Fibroblast of skin of scalp (primary cell): Measurements from ENCODE around the gene SPOCK3.

ENCODE experiments used
- DNase-seq: peaks from one replicate; pipeline ENCODE4 v3.0.0-alpha.2; 2013

SPOCK3 gene

GRCh38 chr4:167176723-167177367 lies 57.4 kb downstream of the SPOCK3 start:
- no peak for DNase-seq

DNA sequence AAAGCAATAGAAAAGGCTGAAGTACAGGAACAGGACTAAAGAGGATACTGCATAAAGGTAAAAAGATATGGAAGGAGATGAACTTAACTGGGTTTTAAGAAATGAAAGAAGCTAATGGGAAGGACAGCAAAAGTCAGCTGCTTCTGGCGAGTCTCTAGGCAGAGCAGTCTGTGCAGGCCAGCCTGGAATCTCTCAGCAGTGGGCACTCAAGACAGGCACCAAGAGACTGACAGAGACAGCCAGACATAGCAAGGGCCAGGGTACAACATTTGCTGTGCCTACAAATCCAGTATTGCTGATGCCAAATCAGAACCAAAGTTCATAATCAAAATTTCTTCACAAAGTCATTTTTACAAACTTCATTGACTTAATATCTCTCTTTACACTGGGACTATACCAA lies 62.4 kb downstream of the SPOCK3 start:
- no peak for DNase-seq

GRCh38 chr4:167168611-167169010 lies 65.7 kb downstream of the SPOCK3 start:
- no peak for DNase-seq

- DNase-seq: no peak
Observed at GRCh38 chr4:167150587-167150986, 83.7 kb downstream of the SPOCK3 start.

GRCh38 chr4:167144605-167145004 lies 89.7 kb downstream of the SPOCK3 start:
- no peak for DNase-seq

DNA sequence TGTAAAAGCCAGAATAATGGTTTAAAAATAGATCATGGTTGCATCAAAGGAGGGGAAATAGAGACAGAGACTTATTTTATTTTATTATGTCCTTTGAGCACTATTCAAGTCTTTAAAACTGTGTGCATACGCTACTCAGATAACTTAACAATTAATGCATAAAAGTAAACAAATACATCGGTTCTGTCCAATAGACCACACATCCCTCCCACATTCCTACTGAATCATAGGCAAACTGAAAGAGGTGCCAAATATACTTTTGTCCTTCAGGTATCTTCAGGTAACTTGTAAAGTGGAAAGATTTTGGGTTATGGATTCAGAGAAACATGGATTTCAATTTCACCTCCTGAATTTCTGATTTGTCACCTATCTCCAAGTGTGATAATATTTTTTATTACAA lies 91.3 kb downstream of the SPOCK3 start:
- DNase-seq: no peak

DNA sequence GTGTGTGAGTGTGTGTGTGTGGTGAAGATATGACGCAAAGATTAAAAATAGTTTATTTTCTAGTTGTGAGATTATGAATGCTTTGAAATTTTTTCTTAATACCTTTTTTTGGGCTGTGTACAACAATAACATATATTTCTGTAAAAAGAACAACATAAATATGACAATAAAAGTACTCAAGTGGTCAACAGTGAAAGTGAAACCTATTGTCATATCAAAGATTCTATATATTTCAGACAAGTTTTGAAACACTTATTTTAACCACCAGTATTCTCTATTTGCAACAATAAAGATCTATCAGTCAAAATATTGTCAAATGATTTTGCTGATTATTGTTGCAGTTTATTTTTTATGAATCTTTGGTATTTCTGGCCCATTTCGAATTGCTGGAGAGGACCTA lies 98.0 kb downstream of the SPOCK3 start:
- no peak for DNase-seq

GRCh38 chr4:167129146-167129545 lies 105.1 kb downstream of the SPOCK3 start:
- DNase-seq: no peak

- DNase-seq: no peak
Observed at GRCh38 chr4:167119392-167119791, 114.9 kb downstream of the SPOCK3 start.

GRCh38 chr4:167117273-167117672 lies 117.0 kb downstream of the SPOCK3 start:
- no peak for DNase-seq

- DNase-seq: no peak
Observed at GRCh38 chr4:167114416-167114971, 119.8 kb downstream of the SPOCK3 start.

DNA sequence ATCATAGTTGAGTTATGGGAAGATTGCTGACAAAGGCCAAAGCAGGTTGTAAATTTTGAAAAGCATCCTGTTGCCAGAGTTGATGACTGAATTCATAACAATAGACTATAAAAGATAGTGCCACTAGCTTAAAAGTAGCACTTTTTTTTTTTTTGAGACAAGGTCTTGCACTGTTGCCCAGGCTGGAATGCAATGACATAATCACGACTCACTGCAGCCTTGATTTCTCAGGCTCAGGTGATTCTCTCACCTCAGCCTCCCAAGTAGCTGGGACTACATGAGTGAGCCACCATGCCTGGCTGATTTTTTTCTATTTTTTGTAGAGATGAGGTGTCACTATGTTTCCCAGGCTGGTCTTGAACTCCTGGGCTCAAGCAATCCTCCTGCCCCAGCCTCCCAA lies 122.7 kb downstream of the SPOCK3 start:
- DNase-seq: no peak

DNA sequence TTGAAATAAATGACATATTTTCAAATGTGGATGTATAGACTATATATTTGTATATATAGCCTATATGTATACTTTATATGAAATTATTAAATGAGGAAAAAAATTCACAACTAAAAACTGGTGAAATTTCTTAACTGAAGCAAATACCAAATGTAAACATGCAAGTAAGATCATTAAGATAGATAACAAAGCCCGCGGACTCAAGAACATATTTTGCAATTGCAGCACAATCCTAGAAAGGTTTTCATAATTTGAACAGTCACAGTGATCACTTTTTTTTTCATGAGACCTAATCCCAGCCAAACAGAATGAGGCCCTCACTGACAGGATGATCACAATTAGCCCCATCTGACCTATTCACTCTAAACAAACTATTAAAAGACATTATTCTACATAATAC lies 123.2 kb downstream of the SPOCK3 start:
- no peak for DNase-seq

- DNase-seq: no peak
Observed at GRCh38 chr4:167109859-167110258, 124.4 kb downstream of the SPOCK3 start.

- DNase-seq: no peak
Observed at GRCh38 chr4:167105857-167106256, 128.4 kb downstream of the SPOCK3 start.

- DNase-seq: no peak
Observed at GRCh38 chr4:167102475-167102874, 131.8 kb downstream of the SPOCK3 start.

DNA sequence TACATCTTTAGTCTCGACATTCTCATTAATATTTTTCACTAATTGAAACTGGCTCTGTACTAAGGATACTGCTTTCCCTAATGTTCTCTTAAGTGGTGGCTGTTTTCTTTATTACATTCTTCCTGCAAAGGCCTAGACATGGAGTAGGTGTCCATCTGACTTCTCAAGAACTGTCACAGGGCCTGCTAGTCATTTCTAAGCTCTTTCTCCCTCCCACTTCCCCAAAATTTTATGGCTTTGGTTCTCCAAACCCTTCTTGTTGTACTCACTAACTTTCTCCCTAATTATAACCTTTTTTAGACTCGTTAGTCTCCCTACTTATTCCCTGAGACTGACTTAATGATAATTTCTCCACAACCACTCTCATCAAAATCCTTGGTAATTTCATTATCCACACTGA lies 133.3 kb downstream of the SPOCK3 start:
- DNase-seq: no peak

- DNase-seq: no peak
Observed at GRCh38 chr4:167100120-167100519, 134.2 kb downstream of the SPOCK3 start.

DNA sequence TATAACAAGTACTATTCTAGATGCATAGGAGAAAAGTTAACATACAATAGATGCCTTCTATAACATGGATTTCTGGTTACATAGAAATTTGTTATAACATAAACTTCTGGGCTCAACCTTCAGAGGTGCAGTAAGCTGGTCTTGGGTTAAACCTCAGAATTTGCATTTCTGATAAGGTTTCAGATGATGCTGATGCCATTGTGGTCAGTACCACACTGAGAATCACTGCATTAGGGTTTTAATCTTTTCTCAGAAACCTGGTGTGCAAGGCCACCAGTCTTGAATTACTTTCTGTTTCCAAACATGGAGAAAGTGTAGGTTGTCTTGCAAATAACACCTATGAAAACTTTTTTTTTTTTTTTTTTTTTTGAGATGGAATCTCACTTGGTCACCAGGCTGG lies 146.2 kb downstream of the SPOCK3 start:
- no peak for DNase-seq

- no peak for DNase-seq
Observed at GRCh38 chr4:167084321-167084720, 150.0 kb downstream of the SPOCK3 start.

DNA sequence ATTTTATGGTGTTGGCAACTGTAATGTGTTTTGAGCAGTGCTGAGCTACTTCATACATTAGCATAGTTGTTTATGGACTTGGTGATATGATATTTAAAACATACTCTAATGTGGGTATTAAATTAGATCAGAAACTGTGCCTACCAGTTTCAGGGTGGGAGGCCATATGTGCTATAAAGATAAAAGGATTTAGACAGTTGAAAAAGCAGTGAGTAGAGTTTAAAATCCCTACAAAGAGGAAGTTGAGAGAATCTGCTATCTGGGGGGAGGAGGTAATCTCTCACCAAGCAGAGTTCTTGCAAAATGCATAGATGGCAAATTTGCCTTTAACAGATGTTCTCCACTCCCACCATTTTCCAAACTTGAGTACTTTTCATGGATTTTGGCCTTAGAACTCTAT lies 154.5 kb downstream of the SPOCK3 start:
- no peak for DNase-seq

- DNase-seq: no peak
Observed at GRCh38 chr4:167052631-167053091, 181.6 kb downstream of the SPOCK3 start.

DNA sequence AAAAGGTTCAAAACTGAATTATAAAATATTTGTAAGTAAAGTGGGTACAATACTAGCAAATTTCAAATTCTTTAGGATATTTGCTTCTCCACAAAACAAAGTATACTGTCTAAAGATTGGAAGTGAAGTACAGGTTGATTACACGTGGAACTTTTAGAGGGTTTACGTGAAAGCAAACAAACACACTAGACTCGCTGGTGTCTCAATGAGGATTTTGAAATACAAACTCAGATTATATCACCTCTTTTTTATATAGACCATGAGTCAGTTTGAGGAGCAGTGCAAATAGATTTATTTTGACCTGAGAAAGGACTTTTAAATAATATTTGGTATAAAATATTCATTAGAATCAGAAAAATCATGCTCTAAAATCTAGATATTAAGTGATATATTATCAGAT lies 185.0 kb downstream of the SPOCK3 start:
- no peak for DNase-seq

- no peak for DNase-seq
Observed at GRCh38 chr4:167041524-167041923, 192.8 kb downstream of the SPOCK3 start.

DNA sequence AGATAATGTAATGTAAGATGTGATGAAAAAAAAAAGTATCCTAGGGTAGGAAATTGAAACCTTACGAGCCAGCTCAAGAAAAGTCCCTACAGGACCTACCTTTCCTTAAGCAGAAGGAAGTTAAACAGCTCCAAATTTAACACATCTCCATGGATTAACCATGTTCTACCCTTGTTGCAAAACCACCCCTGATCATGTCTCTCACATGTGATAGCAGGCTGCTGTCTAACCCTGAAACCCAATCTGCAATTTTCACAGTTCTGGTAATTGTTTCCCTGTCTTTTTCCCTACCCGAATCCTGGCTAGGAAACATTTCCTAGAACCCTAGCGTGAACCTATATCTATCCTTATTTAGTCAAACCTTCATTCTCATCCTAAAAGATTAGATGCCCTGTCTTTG lies 198.9 kb downstream of the SPOCK3 start:
- no peak for DNase-seq
